Stimulated activated CD4-positive, alpha-beta T cell treated with anti-CD3 and anti-CD28 coated beads, Interleukin-15, amount 100 ng/mL, for 24 hours (primary cell): ENCODE measurements around the gene DTD1.
A peak's percentile ranks its signal among the peaks of the same experiment; 100 is the strongest.

Experiments
- DNase-seq: peaks from one replicate; pipeline ENCODE4 v3.0.0-alpha.2; 2020

The DTD1 gene

DNA sequence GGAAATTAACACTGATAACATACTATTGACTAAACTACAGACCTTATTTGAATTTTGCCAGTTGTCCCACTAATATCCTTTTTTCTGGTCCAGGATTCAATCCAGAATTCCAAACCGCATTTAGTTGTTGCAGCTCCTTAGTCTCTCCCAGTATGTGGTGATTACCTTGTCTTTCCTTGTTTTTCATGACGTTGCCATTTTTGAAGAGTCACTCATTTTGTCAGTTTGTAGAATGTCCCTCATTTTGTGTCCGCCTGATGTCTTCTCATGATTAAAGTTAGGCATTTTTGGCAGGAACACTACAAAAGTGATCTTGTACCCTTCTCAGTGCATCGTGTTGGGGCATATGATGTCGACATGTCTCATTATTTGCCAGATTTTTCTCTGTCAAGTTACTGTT, 33.1 kb downstream of the DTD1 start:
- DNase-seq = no peak

GRCh38 chr20:18623156-18623910, 35.5 kb downstream of the DTD1 start:
- DNase-seq = no peak

- DNase-seq = no peak
Observed at GRCh38 chr20:18624948-18625347, 37.1 kb downstream of the DTD1 start.

- DNase-seq = no peak
Observed at GRCh38 chr20:18625907-18626655, 38.2 kb downstream of the DTD1 start.

- peak; percentile 15 for DNase-seq
Observed at GRCh38 chr20:18628330-18628920, 40.6 kb downstream of the DTD1 start.

DNA sequence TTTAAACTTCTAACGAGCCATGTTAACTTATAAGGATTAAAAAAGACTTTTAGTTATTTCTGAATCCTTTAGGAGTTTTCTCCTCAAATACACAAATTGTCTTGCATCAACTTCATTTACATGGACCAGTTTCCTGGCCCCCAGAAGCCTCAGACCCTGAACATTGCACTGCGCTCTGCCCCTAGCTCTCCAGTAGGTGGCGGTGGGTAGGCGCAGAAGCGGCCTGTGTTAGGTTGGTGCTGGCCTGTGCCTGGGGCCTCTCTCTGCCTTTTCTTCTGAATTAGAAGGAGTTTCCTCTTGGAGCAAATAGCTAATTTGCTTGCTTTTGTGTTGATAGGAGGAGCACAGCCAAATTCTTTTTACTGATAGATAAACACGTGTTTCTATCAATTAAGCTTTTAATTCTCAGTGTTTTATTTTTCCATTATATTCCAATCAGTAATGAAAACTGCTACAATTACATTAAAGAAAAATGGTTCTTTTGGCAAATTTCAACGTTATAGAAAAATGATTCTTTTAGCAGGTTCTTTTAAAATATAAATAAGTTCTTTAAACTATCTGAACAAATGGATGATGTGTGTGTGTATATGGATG, 44.4 kb downstream of the DTD1 start:
- peak; percentile 62 for DNase-seq

DNA sequence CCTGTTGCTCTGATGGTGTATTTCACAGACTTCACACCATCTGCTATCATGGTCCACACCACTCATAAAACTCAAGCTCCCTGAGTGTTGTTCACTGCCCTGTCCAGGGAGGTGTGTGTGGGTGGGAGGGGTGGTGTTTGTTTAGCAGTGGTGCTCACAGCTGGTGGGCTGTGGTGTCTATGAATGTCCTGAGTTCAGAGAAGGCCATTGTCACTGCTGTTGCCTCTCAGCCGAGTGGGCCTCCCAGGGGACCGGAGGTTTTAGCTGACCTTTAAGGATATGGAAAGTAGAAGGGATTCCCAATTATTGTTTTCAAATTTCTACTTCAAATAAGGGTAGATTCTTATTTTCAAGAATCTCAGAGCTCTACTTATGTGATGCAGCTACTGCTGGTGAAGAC, 45.6 kb downstream of the DTD1 start:
- no peak for DNase-seq

GRCh38 chr20:18634501-18634900, 46.6 kb downstream of the DTD1 start:
- DNase-seq = no peak

DNA sequence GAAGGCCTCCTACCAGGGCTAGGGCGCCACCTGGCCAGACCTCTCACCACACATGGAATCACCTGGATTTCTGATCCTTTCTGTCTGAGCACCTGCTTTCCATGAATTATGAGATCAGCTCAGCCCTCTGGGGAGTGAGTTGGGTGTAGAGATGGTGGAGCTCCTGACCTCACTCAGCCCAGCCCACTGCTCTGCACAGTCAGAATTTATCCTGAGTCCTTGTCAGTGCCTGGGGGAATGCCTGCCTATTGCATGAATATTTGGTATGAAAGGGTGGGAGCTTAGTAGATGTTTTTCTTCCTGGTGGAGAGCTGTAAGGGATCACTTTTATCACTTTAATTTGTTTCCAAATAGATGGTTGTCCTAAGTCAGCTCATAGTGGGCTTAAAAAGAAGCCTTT, 47.5 kb downstream of the DTD1 start:
- DNase-seq = no peak

DNA sequence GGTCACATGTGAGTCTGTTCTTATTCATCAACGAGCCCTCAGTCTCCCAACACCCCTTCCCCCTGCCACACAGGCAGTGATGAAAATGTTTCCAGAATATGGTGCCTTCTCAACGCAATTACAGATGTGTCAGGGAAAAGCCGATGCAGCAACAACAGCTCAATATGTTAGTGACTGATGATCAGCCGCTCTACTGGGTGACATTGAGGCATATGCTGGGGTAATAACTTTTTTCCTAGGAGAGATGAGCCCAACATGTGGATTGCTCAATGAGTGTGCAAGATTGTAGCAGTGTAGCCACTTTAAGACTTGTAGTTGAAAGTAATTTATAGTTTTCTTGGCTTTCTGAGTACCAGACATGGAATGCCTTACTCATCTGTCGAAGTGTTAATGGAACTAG, 49.4 kb downstream of the DTD1 start:
- no peak for DNase-seq

- DNase-seq = no peak
Observed at GRCh38 chr20:18638768-18639167, 50.9 kb downstream of the DTD1 start.

- no peak for DNase-seq
Observed at GRCh38 chr20:18639501-18639979, 51.7 kb downstream of the DTD1 start.

GRCh38 chr20:18645196-18645745, 57.4 kb downstream of the DTD1 start:
- DNase-seq = no peak

GRCh38 chr20:18645851-18646250, 58.0 kb downstream of the DTD1 start:
- no peak for DNase-seq

DNA sequence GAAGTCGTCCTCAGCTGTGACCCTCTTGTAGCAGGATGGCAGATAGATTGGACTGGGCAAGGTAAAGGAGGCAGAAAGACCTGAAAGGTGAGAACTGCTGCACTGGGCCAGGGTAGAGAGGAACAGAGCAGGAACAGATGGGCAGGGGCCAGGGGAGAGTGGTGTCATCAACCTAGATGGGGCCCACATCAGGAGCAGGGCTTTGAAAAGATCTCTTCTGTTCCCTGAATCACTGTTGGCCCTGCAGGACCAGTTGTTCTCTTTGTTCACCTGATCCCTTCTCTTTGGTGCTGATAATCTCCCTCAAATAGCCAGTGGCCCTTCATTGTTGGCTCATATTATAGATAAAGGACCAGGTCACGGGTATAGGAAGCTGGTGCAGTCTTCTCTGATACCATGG, 59.9 kb downstream of the DTD1 start:
- no peak for DNase-seq

GRCh38 chr20:18650224-18650623, 62.4 kb downstream of the DTD1 start:
- no peak for DNase-seq

GRCh38 chr20:18653736-18654447, 66.0 kb downstream of the DTD1 start:
- no peak for DNase-seq

DNA sequence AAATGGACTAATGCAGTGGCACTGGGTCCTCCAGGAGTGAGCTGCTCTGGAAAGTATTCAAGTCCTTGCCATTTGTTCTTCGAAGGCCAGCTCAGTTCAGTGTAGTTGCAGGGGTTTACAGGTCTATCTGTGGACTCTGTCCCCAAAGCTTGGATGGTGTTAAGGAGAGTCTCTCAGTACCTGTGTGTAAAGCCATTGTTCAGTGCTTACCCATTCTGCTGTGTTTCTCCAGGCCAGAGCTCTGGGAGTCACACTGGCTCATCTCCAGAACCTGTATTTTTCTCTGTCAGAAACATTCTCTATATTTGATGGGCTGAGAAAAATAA, 66.6 kb downstream of the DTD1 start:
- DNase-seq = no peak

- no peak for DNase-seq
Observed at GRCh38 chr20:18657575-18657974, 69.7 kb downstream of the DTD1 start.

GRCh38 chr20:18662279-18663040, 74.6 kb downstream of the DTD1 start:
- peak; percentile 11 for DNase-seq

GRCh38 chr20:18663932-18664331, 76.1 kb downstream of the DTD1 start:
- no peak for DNase-seq

DNA sequence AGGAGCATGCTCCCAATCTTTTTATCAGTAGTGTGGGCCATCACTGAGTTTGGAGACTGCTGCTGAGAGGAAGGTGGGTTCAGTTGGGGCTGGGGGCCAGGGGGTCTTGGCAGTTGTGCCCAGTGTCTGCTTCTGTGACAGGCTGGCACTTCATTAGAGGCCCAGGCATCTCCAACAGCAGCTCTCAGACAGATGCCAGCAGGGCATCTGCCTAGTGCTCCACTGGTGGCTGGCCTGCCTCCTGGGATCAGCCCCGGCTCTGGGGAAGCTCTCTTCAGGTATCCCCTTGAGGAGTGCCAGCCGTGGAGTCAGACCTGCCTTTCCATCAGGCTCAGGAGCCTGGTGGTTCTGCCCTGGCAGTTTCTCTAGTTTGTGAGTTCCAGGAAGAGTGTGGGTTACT, 77.3 kb downstream of the DTD1 start:
- no peak for DNase-seq
